Measurements from ENCODE around the gene RABAC1. TPM values are rescaled to one million over a fixed set of nuclear protein-coding genes. Genes with fewer than 3 reads are reported as not detected.
A peak's percentile ranks its signal among the peaks of the same experiment; 100 is the strongest.

The RABAC1 gene
- total and polyA plus RNA-seq, 2 of the 8 experiments (the other 6 are each of a cell fraction or from before 2014, with no cell fraction given) = 124 to 439 TPM

DNA sequence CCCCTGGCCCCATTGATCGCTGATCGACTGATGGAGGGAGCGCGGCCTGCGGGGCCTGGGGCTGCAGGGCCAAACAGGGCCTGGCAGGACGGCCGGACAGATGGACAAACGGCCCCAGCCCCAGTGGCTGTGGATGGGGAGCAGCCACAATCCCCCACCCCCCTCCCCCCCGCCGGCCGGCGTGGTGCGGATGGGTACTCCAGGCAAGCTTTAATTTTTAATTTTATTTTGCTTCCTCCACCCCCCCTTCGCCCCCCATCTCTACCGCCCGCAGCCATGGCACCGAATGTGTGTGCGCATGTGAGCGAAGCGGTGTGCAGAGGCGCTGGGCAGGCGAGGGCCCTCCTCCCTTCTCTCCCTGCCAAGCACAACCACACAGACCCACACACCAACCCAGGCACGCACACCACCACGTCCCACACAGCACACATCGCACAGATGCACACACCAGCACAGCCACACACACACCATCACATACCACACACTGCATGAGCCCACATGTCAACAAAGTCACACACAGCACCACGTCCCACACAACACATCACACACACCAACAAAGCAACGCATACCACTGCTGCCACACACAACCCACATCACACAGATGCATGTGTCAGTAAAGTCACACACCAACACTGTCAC, 43.2 kb downstream of the RABAC1 start:
- no peak overlapping the region for H2BK5ac ChIP-seq (ENCODE audit: low read depth, low read length)
- peaks cover 20% of the 10 kb centered on the region for H3K23me2 ChIP-seq (ENCODE audit: low read depth, low read length)
- H4K20me1 ChIP-seq (replicated peaks in 1 of 2; ENCODE audit: control insufficient read depth in 1 of 2, insufficient read depth in 2 of 2, low read length in 2 of 2) = peaks cover 5 to 52% of the 10 kb centered on the region in 2 experiments
- DNase-seq (ENCODE audit: low read depth in 1 of 2, low spot score in 2 of 2) = no peak
- WGBS, 2 experiments (ENCODE audit: extremely low coverage in 1 of 2, insufficient coverage in 1 of 2, insufficient read length in 1 of 2, insufficient replicate concordance in 2 of 2, low coverage in 1 of 2, low lambda C conversion rate in 2 of 2, missing lambda C conversion rate in 1 of 2) = 53% methylated on average over 21 of the region's 27 CpGs; no CpG with 5 or more reads in 1 of the 2 experiments
- no peak overlapping the region for H3K18ac ChIP-seq (ENCODE audit: extremely low read depth, low read length)
- H2BK12ac ChIP-seq (ENCODE audit: low read depth, low read length) = peak overlapping the region; percentile 95; the same call in 1 of the 2 replicates
- H3K9me3 ChIP-seq (ENCODE audit: insufficient read depth in 2 of 2, low read depth in 1 of 2, low read length in 1 of 2) = no peaks in the 10 kb centered on the region
- H2BK120ac ChIP-seq (replicated peaks; ENCODE audit: low read depth, low read length) = no peak overlapping the region
- no peak overlapping the region for H2AFZ ChIP-seq (ENCODE audit: low read length)
- no peak for FAIRE-seq
- H3K14ac ChIP-seq (ENCODE audit: insufficient read length) = no peak overlapping the region
- peak overlapping the region; percentile 13 for H3K4ac ChIP-seq (replicated peaks; ENCODE audit: insufficient read length, low read depth, low read length)
- peak overlapping the region; percentile 96 for H2AK5ac ChIP-seq (ENCODE audit: low read depth, low read length)
- H4K5ac ChIP-seq (ENCODE audit: insufficient read length, low read depth, low read length) = no peak overlapping the region
- H3K4me3 ChIP-seq (ENCODE audit: extremely low read depth in 1 of 4, insufficient read depth in 2 of 4, low read depth in 3 of 4, low read length in 4 of 4) = no peak overlapping the region
- H3K79me2 ChIP-seq (ENCODE audit: control insufficient read depth in 1 of 2, insufficient read depth in 2 of 2, low read length in 2 of 2) = no peaks in the 10 kb centered on the region
- no peaks in the 10 kb centered on the region for H3K36me3 ChIP-seq (ENCODE audit: control insufficient read depth in 2 of 4, insufficient read depth in 4 of 4, low read length in 3 of 4)
- H3K56ac ChIP-seq (replicated peaks; ENCODE audit: insufficient read length, low read depth, low read length) = no peak overlapping the region
- H4K8ac ChIP-seq (ENCODE audit: extremely low read depth, insufficient read depth, low read length) = peak overlapping the region; percentile 19; the same call in 1 of the 2 replicates
- peak overlapping the region in 1 of 2 experiments; percentile 54; a peak in 1 of 4 replicates for H3K4me2 ChIP-seq (ENCODE audit: insufficient read depth in 1 of 2, low read depth in 2 of 2, low read length in 2 of 2)
- H3K27me3 ChIP-seq (replicated peaks in 1 of 4; ENCODE audit: control insufficient read depth in 3 of 4, extremely low read depth in 1 of 4, insufficient read depth in 3 of 4, low read length in 3 of 4) = peaks cover 59 to 100% (median 97%) of the 10 kb centered on the region in 4 experiments
- ChIA-PET CTCF (ENCODE audit: partially characterized antibody) (no interaction called here), POLR2A (ENCODE audit: partially characterized antibody) (interaction anchor here (0.7 kb wide), 1 partner anchor 13 kb away, joined by 3 read pairs; no protein-coding TSS in a partner anchor)
- peaks cover 0 to 21% (median 7%) of the 10 kb centered on the region in 4 experiments; a peak in 5 of 7 replicates for H3K4me1 ChIP-seq (replicated peaks in 1 of 4; ENCODE audit: control insufficient read depth in 3 of 4, insufficient read depth in 4 of 4, low read length in 3 of 4)
- no peak overlapping the region for H4K91ac ChIP-seq (replicated peaks; ENCODE audit: insufficient read length, low read length)
- H3K9ac ChIP-seq (replicated peaks in 1 of 4; ENCODE audit: extremely low read depth in 1 of 4, low read depth in 3 of 4, low read length in 3 of 4) = peak overlapping the region in 1 of 4 experiments; percentile 6; a peak in 1 of 7 replicates
- H3K79me1 ChIP-seq (ENCODE audit: low read depth, low read length) = peaks cover 1% of the 10 kb centered on the region
- H2BK15ac ChIP-seq (ENCODE audit: low read length) = peak overlapping the region; percentile 100
- no peak overlapping the region for H3K27ac ChIP-seq (ENCODE audit: low read depth, low read length)
- peak overlapping the region; percentile 28 for H3K23ac ChIP-seq (ENCODE audit: insufficient read length)
- TF ChIP-seq EZH2 (IDR thresholded peaks at IDR 0.05; ENCODE audit: low read depth, low read length, severe bottlenecking) (peak; percentile 12), RNF2 (IDR thresholded peaks at IDR 0.05; ENCODE audit: borderline replicate concordance, low read depth, low read length, missing control alignments, poor library complexity, severe bottlenecking) (peak; percentile 14), FOSL1 (IDR thresholded peaks at IDR 0.05; ENCODE audit: insufficient read depth, low read depth, low read length) (no peak), YY1 (IDR thresholded peaks at IDR 0.05; ENCODE audit: low read depth, low read length) (no peak), ZNF274 (IDR thresholded peaks at IDR 0.05; ENCODE audit: borderline replicate concordance, extremely low read depth, low read length) (no peak), SRF (IDR thresholded peaks at IDR 0.05; ENCODE audit: low read depth, low read length) (no peak)
- TF ChIP-seq, protein P1, sequence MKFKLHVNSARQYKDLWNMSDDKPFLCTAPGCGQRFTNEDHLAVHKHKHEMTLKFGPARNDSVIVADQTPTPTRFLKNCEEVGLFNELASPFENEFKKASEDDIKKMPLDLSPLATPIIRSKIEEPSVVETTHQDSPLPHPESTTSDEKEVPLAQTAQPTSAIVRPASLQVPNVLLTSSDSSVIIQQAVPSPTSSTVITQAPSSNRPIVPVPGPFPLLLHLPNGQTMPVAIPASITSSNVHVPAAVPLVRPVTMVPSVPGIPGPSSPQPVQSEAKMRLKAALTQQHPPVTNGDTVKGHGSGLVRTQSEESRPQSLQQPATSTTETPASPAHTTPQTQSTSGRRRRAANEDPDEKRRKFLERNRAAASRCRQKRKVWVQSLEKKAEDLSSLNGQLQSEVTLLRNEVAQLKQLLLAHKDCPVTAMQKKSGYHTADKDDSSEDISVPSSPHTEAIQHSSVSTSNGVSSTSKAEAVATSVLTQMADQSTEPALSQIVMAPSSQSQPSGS (IDR thresholded peaks at IDR 0.05; ENCODE audit: low read length) = no peak
- H2BK20ac ChIP-seq (ENCODE audit: low read length) = peak overlapping the region; percentile 97

All from H1 (cell line).